ENCODE results near the gene RBMS2.

The RBMS2 gene

DNA sequence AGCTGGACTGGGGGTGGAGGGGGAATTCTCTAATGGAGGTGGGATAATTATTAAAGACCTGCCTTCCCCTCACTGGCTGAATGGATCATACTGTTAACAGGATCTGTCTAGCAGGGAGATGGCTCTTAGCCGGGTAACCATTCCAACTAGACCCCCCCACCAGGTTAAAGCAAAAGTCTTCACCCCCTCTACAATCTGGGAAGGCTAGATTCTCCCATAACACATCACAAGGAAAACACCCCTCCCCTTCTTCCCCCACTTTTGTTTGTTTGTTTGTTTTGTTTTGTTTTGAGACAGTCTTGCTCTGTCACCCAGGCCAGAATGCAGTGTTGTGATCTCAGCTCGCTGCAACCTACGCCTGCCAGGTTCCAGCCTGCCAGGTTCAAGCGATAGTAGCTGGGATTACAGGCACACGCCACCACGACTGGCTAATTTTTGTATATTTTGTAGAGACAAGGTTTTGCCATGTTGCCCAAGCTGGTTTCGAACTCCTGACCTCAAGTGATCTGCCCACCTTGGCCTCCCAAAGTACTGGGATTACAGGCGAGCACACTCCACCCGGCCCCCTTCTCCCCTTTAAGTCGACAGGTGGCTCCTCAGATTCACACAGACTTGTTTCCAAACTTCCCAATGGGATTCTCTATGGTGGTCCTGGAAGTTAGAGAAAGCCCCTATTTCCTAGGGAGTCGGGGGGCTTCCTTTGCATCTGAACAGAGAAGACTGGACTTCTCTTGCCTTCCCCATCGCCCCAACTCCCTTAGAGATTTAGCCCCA is 112.0 kb downstream of the RBMS2 start:
- H3K27ac ChIP-seq = peak overlapping the region; percentile 90

DNA sequence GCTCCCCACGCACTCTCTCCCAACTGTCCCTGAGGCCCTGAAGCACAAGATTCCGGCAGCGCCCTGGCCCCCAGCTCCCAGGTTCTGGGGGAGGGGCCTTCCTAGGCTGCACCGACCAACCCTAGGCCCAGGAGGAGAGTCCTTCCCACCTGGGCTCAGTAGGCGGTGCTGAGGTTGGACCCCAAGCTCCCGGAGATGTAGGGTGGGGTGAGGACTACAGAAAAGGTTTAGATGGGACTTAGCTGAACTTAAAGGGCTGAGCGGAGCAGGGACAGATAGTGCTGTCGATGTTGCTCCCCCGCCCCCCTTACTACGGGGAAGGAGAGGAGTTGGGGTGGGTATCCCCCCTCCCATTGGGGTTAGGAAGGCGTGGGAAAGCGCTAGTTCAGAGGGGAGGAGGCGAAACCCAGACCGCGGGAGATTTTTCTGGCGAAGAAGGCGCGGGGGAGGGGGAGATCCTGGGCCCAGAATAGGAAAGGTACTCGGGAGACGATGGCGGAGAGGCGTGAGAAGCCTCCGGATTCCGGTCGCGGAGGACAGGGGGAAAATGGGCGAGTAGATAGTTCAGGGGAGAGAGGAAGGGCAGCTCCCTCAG is 112.7 kb downstream of the RBMS2 start:
- TF ChIP-seq ZFX (IDR thresholded peaks at IDR 0.05) = no peak
- TF ChIP-seq, protein P1, sequence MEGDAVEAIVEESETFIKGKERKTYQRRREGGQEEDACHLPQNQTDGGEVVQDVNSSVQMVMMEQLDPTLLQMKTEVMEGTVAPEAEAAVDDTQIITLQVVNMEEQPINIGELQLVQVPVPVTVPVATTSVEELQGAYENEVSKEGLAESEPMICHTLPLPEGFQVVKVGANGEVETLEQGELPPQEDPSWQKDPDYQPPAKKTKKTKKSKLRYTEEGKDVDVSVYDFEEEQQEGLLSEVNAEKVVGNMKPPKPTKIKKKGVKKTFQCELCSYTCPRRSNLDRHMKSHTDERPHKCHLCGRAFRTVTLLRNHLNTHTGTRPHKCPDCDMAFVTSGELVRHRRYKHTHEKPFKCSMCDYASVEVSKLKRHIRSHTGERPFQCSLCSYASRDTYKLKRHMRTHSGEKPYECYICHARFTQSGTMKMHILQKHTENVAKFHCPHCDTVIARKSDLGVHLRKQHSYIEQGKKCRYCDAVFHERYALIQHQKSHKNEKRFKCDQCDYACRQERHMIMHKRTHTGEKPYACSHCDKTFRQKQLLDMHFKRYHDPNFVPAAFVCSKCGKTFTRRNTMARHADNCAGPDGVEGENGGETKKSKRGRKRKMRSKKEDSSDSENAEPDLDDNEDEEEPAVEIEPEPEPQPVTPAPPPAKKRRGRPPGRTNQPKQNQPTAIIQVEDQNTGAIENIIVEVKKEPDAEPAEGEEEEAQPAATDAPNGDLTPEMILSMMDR (conservative IDR thresholded peaks at IDR 0.05) = no peak
- H3K27ac ChIP-seq = peak overlapping the region; percentile 90

More for the DNA sequence above, 112.0 kb downstream of the RBMS2 start:
- TF ChIP-seq, protein P1 (conservative IDR thresholded peaks at IDR 0.05) = no peak
- no peak for TF ChIP-seq ZFX (IDR thresholded peaks at IDR 0.05)

DNA sequence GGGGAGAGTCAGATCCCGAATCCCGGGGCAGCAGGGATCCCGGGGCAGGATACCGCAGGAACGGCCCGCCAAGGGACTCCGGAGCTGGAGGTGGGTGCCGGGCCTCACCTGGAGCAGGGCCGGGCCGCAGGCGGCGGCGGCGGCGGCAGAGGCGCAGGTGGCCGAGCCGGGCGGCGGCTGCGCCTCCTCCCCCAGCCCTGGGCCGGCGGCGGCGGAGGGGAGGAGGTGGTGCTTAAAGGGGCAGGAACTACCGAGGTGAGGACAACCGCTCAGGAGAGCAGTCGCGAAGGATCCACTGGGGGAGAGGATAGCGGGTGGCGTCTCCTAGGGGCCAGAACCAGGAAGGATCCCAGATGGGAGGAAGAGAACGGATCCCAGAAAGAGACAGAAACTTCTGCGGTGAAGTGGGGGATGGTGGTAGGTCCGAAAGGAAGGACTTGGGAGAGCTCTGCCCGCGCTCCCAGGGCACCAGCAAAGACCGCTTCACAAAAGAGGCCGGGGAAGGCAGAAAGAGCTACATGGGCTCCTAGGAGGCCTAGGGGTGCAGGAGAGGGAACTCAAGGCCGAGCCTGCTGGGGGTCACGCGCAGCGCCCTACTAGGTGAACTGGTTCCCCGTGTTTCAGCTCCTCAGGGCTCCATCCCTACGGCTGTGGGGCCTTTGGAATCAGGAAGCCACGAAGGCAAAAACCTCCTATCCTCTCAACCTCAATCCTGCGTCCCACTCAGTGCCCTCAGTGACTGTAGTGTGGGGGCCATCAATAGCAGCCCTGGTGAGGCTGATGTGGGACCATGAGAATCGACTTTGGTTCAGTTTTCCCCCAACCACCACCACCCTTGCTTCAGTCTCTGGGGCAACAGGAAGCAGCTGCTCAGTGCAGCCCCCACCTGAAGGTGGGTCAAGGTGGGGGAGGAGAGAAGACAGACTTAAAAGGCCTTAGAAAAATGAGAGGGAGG is 113.5 kb downstream of the RBMS2 start:
- H3K27ac ChIP-seq = peak overlapping the region; percentile 90
- TF ChIP-seq, protein P1 (conservative IDR thresholded peaks at IDR 0.05) = peak; percentile 75
- TF ChIP-seq ZFX (IDR thresholded peaks at IDR 0.05) = peak; percentile 65

DNA sequence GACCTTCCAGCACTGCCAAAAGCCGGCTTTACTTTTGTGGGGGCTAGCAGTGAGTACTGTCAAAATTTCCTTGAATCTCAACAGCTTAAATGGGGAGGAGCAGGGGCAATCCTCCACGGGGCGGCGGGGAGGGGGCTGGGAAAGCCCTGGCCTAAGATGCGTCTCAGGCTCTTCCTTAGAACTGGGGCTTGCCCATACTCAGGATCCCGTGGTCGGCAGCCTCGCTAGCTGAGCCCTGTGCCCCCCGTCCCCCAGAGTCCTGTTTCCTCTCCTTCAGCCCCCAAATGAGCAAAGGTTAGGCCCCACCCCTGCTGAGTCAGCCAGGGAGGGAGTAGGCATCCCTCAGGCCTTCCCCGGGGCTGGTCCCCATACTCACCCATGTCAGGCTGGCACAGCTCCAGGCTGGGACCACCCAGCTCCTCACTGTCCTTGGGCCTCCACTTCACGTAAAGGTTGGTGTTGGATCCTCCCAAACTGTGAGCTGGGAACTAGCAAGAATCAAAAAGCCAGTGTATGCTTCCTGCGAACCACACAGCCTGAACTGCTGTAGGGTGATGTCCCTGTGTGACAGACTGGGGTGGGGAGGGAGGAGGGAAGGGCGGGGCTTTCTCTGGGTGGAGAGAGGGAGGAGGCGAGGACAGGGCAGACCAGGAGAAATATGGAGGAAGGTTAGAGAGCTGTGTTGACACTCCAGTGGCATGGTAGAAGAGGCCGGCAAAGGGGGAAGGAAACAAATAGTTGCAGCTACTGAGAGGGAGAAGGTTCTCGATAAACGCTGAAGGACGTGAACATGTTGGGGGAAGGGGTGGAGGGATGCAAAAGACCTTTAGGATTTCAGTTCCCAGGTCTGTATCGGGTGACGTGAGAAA is 114.4 kb downstream of the RBMS2 start:
- H3K27ac ChIP-seq = peak overlapping the region; percentile 90
- TF ChIP-seq, protein P1 (conservative IDR thresholded peaks at IDR 0.05) = no peak
- 0 out of 2 replicates have a peak, but pooled peaks have one; percentile 16 for TF ChIP-seq ZFX (IDR thresholded peaks at IDR 0.05)

DNA sequence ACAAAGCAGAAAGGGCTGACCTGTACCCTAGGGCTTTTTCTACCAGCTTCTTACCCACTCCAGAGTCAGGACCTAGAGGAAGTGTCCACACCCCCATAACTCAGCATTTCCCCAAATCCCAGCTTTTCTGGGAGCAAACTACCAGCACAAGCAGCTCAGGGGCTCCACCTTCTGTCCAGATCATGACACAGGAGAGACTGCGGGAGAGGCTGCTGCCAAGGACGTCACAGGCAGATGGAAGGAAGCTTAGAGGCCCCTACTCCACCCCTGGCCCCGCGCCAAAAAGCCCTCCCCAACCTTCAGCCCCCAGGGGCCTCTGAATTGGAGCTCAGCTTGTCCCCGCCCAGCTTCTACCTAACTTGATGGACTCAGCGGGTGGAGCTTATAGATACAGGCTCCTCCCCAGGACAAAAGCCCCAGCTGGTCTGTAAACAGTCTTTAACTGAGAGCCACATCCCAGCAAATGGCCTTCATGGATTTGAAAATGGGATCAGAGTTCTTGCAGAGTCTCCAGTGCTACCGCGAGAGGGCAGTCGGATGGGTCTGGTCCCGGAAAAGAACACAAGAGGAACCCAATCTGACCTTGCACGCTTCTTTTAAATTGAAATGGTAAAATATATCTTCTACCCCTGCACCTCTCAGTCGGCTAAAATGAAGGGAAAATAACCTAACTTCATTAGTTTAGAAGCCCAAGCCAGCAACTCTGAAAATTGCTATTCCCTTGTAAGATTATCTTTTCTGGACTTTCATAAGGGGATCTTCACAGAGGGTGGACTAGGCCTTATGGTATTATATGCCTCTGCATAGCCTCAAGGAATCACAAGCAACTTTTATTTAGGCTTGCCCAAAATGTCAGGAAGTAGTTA is 115.3 kb downstream of the RBMS2 start:
- H3K27ac ChIP-seq = peak overlapping the region; percentile 90
- TF ChIP-seq ZFX (IDR thresholded peaks at IDR 0.05) = no peak
- TF ChIP-seq, protein P1 (conservative IDR thresholded peaks at IDR 0.05) = peak; percentile 90

DNA sequence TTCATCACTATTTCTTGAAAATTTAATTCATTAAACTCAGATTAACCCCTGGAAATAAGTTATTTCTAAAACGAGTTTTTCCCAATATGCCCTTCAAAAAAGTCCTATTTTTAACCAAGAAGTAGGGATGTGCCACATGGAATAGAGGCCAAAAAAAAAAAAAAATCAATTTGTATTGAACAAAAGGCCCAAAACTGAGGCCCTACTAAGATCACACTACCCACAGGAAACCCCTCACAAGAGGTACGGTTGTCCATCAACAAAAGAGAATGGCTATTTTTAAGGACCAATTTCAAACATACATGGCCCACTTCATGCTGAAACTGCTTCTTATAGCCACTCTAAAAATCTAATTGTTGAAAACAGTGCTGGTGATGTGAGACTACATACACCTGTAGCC is 116.0 kb downstream of the RBMS2 start:
- H3K27ac ChIP-seq = no peak overlapping the region
- TF ChIP-seq, protein P1 (conservative IDR thresholded peaks at IDR 0.05) = no peak
- no peak for TF ChIP-seq ZFX (IDR thresholded peaks at IDR 0.05)
